Lower leg skin (tissue), 4 donors: ENCODE measurements around the gene SLC44A4. TPM values are rescaled to one million over a fixed set of nuclear protein-coding genes. Genes with fewer than 3 reads are reported as not detected.

ENCODE experiments used
- DNase-seq, 2 donors: peaks; one replicate each; pipeline ENCODE4 v3.0.0-alpha.2; 2019; ENCODE audit warnings: low spot score in 2 of 2
- H3K4me3 ChIP-seq: fragments of 200-600 bp; sonication (generic); 2 replicates; pipeline ENCODE4 v1.5.1; 2017; ENCODE audit warnings: mild to moderate bottlenecking, low read depth; ENCODE audit not compliant: poor library complexity, severe bottlenecking
- CTCF ChIP-seq, 3 donors: fragments of 450-650 bp; IDR thresholded peaks; one replicate each; pipeline ENCODE4 v1.5.1; 2016; ENCODE audit warnings: antibody characterized with exemption in 3 of 3, mild to moderate bottlenecking in 3 of 3, moderate library complexity in 2 of 3
- POLR2A ChIP-seq, 2 donors: fragments of 450-650 bp; IDR thresholded peaks; one replicate each; pipeline ENCODE4 v1.6.1; 2016 to 2017; ENCODE audit warnings: antibody characterized with exemption in 2 of 2, mild to moderate bottlenecking in 1 of 2, moderate library complexity in 1 of 2
- WGBS, 2 donors: methylation state at CpG; one replicate each; pipeline ENCODE4 v1.1.5; 2018; 5-methylcytosine and 5-hydroxymethylcytosine counted together
- intact Hi-C: fragments of 100-400 bp; cut with DNase I; formaldehyde crosslinking; loops from one replicate; pipeline ENCODE4 v1.15.0; 2023; ENCODE audit warnings: low total_unique reads
- total RNA-seq, 4 donors: library from RNA; depleted of rRNA; stranded (reverse); fragments of >200 nt; gene quantifications; one replicate each; pipeline ENCODE4 v1.1.0, GENCODE V29; 2016

SLC44A4 gene
- total RNA-seq, 4 donors from 2014 or later, result 1.6 to 5.2 (median 3.2) TPM

GRCh38 chr6:31920811-31921210 lies 42.0 kb upstream of the SLC44A4 start:
- TF ChIP-seq POLR2A (IDR thresholded peaks at IDR 0.05), result no peak
- TF ChIP-seq CTCF (IDR thresholded peaks at IDR 0.05), result no peak
- H3K4me3 ChIP-seq, result no peak overlapping the region
- 74 to 84% methylated on average over 2 of the region's 2 CpGs for WGBS, 2 donors
- no peak for DNase-seq
- intact Hi-C loops, result no loop called here

- intact Hi-C loops, result no loop called here
- no peak for DNase-seq
Measured at GRCh38 chr6:31919624-31920303, 41.0 kb upstream of the SLC44A4 start.

GRCh38 chr6:31918069-31918720 lies 39.4 kb upstream of the SLC44A4 start:
- DNase-seq, result no peak
- intact Hi-C loops, result no loop called here
- TF ChIP-seq CTCF (IDR thresholded peaks at IDR 0.05) (no peak), POLR2A (IDR thresholded peaks at IDR 0.05) (no peak)
- no peak overlapping the region for H3K4me3 ChIP-seq
- WGBS, 2 donors, result 84 to 88% methylated on average over 8 of the region's 8 CpGs

More at GRCh38 chr6:31919624-31920303, 41.0 kb upstream of the SLC44A4 start:
- no peak overlapping the region for H3K4me3 ChIP-seq
- 71 to 76% methylated on average over 6 of the region's 6 CpGs for WGBS, 2 donors
- TF ChIP-seq CTCF (IDR thresholded peaks at IDR 0.05) (no peak), POLR2A (IDR thresholded peaks at IDR 0.05) (no peak)

- no peak overlapping the region for H3K4me3 ChIP-seq
- 67 to 69% methylated on average over 6 of the region's 6 CpGs for WGBS, 2 donors
- DNase-seq, result no peak
- intact Hi-C loops, result no loop called here
- no peak for TF ChIP-seq POLR2A (IDR thresholded peaks at IDR 0.05)
- no peak for TF ChIP-seq CTCF (IDR thresholded peaks at IDR 0.05)
Measured at GRCh38 chr6:31915756-31916155, 37.0 kb upstream of the SLC44A4 start.

GRCh38 chr6:31915351-31915750 lies 36.6 kb upstream of the SLC44A4 start:
- H3K4me3 ChIP-seq, result no peak overlapping the region
- no peak for TF ChIP-seq CTCF (IDR thresholded peaks at IDR 0.05)
- no peak for TF ChIP-seq POLR2A (IDR thresholded peaks at IDR 0.05)
- no peak for DNase-seq
- intact Hi-C loops, result no loop called here
